SK-N-SH treated with all-trans-retinoic acid at 6 μM for 48 hours (cell line): ENCODE data around the gene PARD3B.

Experiments
- ATAC-seq: fragments of 200-7000 bp; cut with Tn5 transposase; 3 replicates; pipeline ENCODE4 v1.9.1; 2020; ENCODE audit warnings: mild to moderate bottlenecking, moderate library complexity
- ARNTL ChIP-seq: fragments of 450-650 bp; formaldehyde crosslinking; IDR thresholded peaks from 2 replicates; pipeline ENCODE4 v1.5.0; 2020; ENCODE audit warnings: low read depth, mild to moderate bottlenecking, moderate library complexity, borderline replicate concordance
- BACH2 ChIP-seq: fragments of 250-450 bp; sonication (Bioruptor Pico); IDR thresholded peaks from 2 replicates; pipeline ENCODE4 v1.9.0; 2021; ENCODE audit warnings: mild to moderate bottlenecking, borderline replicate concordance
- ESRRG ChIP-seq: fragments of 250-450 bp; sonication (Bioruptor Pico); IDR thresholded peaks from 2 replicates; pipeline ENCODE4 v1.6.1; 2021; ENCODE audit warnings: mild to moderate bottlenecking
- GLIS3 ChIP-seq: fragments of 250-450 bp; sonication (Bioruptor Pico); IDR thresholded peaks from 2 replicates; pipeline ENCODE4 v1.5.0; 2020; ENCODE audit warnings: mild to moderate bottlenecking, moderate library complexity
- ISL1 ChIP-seq: fragments of 250-450 bp; sonication (Bioruptor Pico); IDR thresholded peaks from 2 replicates; pipeline ENCODE4 v2.1.2; 2022; ENCODE audit warnings: mild to moderate bottlenecking, moderate library complexity
- PPARA ChIP-seq: fragments of 250-450 bp; sonication (Bioruptor Pico); IDR thresholded peaks from 2 replicates; pipeline ENCODE4 v1.5.0; 2020; ENCODE audit warnings: mild to moderate bottlenecking, borderline replicate concordance
- RARB ChIP-seq: fragments of 250-450 bp; sonication (Bioruptor Pico); IDR thresholded peaks from 2 replicates; pipeline ENCODE4 v1.8.0; 2021; ENCODE audit warnings: mild to moderate bottlenecking, moderate library complexity
- SNAI2 ChIP-seq: fragments of 250-450 bp; sonication (Bioruptor Pico); IDR thresholded peaks from 2 replicates; pipeline ENCODE4 v1.5.0; 2020; ENCODE audit warnings: mild to moderate bottlenecking, moderate library complexity
- TCF4 ChIP-seq: fragments of 250-450 bp; sonication (Bioruptor Pico); IDR thresholded peaks from 2 replicates; pipeline ENCODE4 v1.8.0; 2021; ENCODE audit warnings: mild to moderate bottlenecking, moderate library complexity, borderline replicate concordance
- ZC3H10 ChIP-seq: fragments of 250-450 bp; sonication (Bioruptor Pico); IDR thresholded peaks from 2 replicates; pipeline ENCODE4 v1.5.1; 2021; ENCODE audit warnings: mild to moderate bottlenecking, moderate library complexity
- ZFP3 ChIP-seq: fragments of 250-450 bp; sonication (Bioruptor Pico); IDR thresholded peaks from 2 replicates; pipeline ENCODE4 v1.5.0; 2020; ENCODE audit warnings: mild to moderate bottlenecking, moderate library complexity
- ZNF565 ChIP-seq: fragments of 450-650 bp; formaldehyde crosslinking; conservative IDR thresholded peaks from 2 replicates; pipeline ENCODE4 v1.5.0; 2020; ENCODE audit warnings: low read depth, mild to moderate bottlenecking, moderate library complexity
- ZNF8 ChIP-seq: fragments of 450-650 bp; formaldehyde crosslinking; IDR thresholded peaks from 2 replicates; pipeline ENCODE4 v1.5.0; 2020; ENCODE audit warnings: mild to moderate bottlenecking, moderate library complexity
- TF ChIP-seq, protein P1 (sequence below): fragments of 250-450 bp; sonication (Bioruptor Pico); IDR thresholded peaks from 2 replicates; pipeline ENCODE4 v1.5.1; 2021; ENCODE audit warnings: mild to moderate bottlenecking, moderate library complexity
- TF ChIP-seq, protein P2 (sequence below): fragments of 250-450 bp; sonication (Bioruptor Pico); IDR thresholded peaks from 2 replicates; pipeline ENCODE4 v1.8.0; 2021; ENCODE audit warnings: low read depth, mild to moderate bottlenecking, moderate library complexity, borderline replicate concordance
- TF ChIP-seq, protein P3 (sequence below): fragments of 250-450 bp; sonication (Bioruptor Pico); IDR thresholded peaks from 2 replicates; pipeline ENCODE4 v1.5.1; 2020; ENCODE audit warnings: low read depth, mild to moderate bottlenecking, moderate library complexity
- TF ChIP-seq, protein P4 (sequence below): fragments of 250-450 bp; sonication (Bioruptor Pico); IDR thresholded peaks from 2 replicates; pipeline ENCODE4 v1.5.0; 2020; ENCODE audit warnings: mild to moderate bottlenecking, moderate library complexity
- TF ChIP-seq, protein P5 (sequence below): fragments of 250-450 bp; sonication (Bioruptor Pico); IDR thresholded peaks from 2 replicates; pipeline ENCODE4 v1.8.0; 2020; ENCODE audit warnings: mild to moderate bottlenecking, moderate library complexity, borderline replicate concordance

The PARD3B gene

DNA sequence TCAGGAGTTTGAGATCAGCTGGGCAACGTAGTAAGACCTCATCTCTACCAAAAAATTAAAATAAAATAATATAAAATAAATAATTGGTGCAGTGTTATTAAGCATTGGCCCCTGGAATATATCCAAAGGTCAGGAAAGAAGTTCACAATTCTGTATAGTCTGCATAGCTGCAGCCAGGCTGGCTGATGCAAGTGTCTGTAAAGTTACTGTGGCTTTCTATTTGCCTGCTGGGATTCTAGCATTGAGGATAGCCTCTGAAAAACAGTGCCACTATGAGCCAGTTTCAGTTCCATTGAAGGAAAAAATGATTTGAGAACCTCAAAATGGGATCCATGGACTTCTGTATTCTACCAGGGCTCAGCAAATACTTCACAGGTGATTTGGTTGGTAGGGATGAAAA is 208.6 kb downstream of the PARD3B start (continued):
- TF ChIP-seq, protein P1, sequence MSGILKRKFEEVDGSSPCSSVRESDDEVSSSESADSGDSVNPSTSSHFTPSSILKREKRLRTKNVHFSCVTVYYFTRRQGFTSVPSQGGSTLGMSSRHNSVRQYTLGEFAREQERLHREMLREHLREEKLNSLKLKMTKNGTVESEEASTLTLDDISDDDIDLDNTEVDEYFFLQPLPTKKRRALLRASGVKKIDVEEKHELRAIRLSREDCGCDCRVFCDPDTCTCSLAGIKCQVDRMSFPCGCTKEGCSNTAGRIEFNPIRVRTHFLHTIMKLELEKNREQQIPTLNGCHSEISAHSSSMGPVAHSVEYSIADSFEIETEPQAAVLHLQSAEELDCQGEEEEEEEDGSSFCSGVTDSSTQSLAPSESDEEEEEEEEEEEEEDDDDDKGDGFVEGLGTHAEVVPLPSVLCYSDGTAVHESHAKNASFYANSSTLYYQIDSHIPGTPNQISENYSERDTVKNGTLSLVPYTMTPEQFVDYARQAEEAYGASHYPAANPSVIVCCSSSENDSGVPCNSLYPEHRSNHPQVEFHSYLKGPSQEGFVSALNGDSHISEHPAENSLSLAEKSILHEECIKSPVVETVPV (CRISPR knock-in tag): no peak
- no peak for TF ChIP-seq PPARA (CRISPR knock-in tag)
- TF ChIP-seq GLIS3 (CRISPR knock-in tag): no peak

DNA sequence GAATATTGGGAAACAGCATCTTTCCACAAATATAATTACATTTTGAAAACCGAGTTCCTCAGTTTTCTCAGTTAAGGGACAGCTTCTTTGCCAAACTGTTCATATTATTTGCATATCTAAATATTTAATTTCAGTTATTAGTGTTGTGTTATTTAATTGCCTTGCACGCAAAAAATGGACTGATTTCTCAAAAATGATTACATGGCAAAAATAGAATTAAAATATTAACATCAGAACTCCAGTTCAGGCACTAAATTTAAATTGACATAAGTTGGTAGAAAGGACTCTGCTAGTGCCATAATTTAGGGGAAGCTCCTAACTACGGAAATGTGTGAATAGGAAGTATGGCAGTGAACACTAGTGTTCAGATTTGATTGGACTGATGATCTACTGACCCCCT is 209.6 kb downstream of the PARD3B start:
- TF ChIP-seq GLIS3 (CRISPR knock-in tag) (no peak), BACH2 (no peak), ZNF565 (CRISPR knock-in tag) (no peak), ARNTL (CRISPR knock-in tag) (no peak)
- no peak for ATAC-seq

DNA sequence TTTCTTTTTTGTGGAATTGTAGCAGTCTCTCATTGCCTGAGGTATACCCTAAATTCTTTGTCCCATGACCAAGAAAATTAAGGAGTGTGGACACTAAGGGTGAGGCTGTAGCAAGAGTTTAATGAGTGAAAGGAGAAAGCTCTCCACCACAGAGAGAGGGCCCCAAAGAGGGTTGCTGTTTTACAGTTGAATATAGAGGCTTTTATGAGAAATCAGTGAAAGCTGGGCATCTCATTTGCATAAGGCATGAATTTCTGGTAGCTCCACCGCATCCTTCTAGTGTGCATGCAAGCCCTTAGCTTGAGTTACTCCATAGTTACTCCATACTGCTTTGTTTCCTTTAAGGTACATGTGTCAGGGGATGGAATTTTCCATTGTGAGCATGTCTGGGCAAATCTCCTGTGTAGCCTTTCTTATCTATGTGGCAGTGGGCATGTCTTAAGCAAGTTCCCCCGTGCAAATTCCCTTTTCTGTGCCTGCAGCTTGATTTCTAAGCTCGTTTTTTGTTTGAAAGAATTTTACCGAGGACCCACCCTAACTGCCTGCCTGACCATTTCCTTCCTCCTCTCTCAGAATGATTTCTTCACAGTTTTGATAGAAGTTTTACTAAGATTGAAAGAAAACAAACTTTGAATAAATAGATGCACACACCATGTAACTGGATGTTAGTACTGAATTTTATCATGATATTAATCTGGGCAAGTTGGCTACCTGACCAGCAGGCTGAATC is 218.9 kb downstream of the PARD3B start:
- TF ChIP-seq, protein P2, sequence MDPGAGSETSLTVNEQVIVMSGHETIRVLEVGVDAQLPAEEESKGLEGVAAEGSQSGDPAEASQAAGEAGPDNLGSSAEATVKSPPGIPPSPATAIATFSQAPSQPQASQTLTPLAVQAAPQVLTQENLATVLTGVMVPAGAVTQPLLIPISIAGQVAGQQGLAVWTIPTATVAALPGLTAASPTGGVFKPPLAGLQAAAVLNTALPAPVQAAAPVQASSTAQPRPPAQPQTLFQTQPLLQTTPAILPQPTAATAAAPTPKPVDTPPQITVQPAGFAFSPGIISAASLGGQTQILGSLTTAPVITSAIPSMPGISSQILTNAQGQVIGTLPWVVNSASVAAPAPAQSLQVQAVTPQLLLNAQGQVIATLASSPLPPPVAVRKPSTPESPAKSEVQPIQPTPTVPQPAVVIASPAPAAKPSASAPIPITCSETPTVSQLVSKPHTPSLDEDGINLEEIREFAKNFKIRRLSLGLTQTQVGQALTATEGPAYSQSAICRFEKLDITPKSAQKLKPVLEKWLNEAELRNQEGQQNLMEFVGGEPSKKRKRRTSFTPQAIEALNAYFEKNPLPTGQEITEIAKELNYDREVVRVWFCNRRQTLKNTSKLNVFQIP (CRISPR knock-in tag): no peak
- TF ChIP-seq ZNF8 (CRISPR knock-in tag): no peak
- no peak for TF ChIP-seq RARB (CRISPR knock-in tag)
- no peak for TF ChIP-seq ARNTL (CRISPR knock-in tag)
- TF ChIP-seq TCF4 (CRISPR knock-in tag): no peak
- no peak for TF ChIP-seq ZC3H10
- TF ChIP-seq ISL1: no peak
- TF ChIP-seq, protein P3, sequence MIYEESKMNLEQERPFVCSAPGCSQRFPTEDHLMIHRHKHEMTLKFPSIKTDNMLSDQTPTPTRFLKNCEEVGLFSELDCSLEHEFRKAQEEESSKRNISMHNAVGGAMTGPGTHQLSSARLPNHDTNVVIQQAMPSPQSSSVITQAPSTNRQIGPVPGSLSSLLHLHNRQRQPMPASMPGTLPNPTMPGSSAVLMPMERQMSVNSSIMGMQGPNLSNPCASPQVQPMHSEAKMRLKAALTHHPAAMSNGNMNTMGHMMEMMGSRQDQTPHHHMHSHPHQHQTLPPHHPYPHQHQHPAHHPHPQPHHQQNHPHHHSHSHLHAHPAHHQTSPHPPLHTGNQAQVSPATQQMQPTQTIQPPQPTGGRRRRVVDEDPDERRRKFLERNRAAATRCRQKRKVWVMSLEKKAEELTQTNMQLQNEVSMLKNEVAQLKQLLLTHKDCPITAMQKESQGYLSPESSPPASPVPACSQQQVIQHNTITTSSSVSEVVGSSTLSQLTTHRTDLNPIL: no peak
- TF ChIP-seq ZNF565 (CRISPR knock-in tag): no peak
- no peak for TF ChIP-seq ZFP3 (CRISPR knock-in tag)
- no peak for TF ChIP-seq ESRRG (CRISPR knock-in tag)
- no peak for TF ChIP-seq SNAI2 (CRISPR knock-in tag)
- TF ChIP-seq BACH2: no peak
- TF ChIP-seq, protein P4, sequence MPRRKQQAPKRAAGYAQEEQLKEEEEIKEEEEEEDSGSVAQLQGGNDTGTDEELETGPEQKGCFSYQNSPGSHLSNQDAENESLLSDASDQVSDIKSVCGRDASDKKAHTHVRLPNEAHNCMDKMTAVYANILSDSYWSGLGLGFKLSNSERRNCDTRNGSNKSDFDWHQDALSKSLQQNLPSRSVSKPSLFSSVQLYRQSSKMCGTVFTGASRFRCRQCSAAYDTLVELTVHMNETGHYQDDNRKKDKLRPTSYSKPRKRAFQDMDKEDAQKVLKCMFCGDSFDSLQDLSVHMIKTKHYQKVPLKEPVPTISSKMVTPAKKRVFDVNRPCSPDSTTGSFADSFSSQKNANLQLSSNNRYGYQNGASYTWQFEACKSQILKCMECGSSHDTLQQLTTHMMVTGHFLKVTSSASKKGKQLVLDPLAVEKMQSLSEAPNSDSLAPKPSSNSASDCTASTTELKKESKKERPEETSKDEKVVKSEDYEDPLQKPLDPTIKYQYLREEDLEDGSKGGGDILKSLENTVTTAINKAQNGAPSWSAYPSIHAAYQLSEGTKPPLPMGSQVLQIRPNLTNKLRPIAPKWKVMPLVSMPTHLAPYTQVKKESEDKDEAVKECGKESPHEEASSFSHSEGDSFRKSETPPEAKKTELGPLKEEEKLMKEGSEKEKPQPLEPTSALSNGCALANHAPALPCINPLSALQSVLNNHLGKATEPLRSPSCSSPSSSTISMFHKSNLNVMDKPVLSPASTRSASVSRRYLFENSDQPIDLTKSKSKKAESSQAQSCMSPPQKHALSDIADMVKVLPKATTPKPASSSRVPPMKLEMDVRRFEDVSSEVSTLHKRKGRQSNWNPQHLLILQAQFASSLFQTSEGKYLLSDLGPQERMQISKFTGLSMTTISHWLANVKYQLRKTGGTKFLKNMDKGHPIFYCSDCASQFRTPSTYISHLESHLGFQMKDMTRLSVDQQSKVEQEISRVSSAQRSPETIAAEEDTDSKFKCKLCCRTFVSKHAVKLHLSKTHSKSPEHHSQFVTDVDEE (CRISPR knock-in tag): no peak
- TF ChIP-seq, protein P5, sequence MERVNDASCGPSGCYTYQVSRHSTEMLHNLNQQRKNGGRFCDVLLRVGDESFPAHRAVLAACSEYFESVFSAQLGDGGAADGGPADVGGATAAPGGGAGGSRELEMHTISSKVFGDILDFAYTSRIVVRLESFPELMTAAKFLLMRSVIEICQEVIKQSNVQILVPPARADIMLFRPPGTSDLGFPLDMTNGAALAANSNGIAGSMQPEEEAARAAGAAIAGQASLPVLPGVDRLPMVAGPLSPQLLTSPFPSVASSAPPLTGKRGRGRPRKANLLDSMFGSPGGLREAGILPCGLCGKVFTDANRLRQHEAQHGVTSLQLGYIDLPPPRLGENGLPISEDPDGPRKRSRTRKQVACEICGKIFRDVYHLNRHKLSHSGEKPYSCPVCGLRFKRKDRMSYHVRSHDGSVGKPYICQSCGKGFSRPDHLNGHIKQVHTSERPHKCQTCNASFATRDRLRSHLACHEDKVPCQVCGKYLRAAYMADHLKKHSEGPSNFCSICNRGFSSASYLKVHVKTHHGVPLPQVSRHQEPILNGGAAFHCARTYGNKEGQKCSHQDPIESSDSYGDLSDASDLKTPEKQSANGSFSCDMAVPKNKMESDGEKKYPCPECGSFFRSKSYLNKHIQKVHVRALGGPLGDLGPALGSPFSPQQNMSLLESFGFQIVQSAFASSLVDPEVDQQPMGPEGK (CRISPR knock-in tag): no peak
- no peak for TF ChIP-seq GLIS3 (CRISPR knock-in tag)
- TF ChIP-seq, protein P1 (CRISPR knock-in tag): no peak
- no peak for ATAC-seq
